Subcutaneous abdominal adipose tissue (tissue), 5 donors: ENCODE results near the gene MRPS15.

ENCODE experiments used
- H3K27ac ChIP-seq: one replicate; pipeline ENCODE4 v1.7.0; 2013; ENCODE audit warnings: low read depth, mild to moderate bottlenecking, inconsistent platforms, low read length, moderate library complexity
- H3K27me3 ChIP-seq, 5 donors: one replicate each; pipeline ENCODE4 v1.7.0; 2013; ENCODE audit warnings: low read length in 5 of 5, inconsistent platforms in 1 of 5; ENCODE audit not compliant: control insufficient read depth in 5 of 5, insufficient read depth in 4 of 5
- H3K36me3 ChIP-seq, 5 donors: one replicate each; pipeline ENCODE4 v1.7.0; 2013; ENCODE audit warnings: low read length in 5 of 5; ENCODE audit not compliant: control insufficient read depth in 5 of 5, insufficient read depth in 5 of 5
- H3K4me1 ChIP-seq, 5 donors: one replicate each; pipeline ENCODE4 v1.7.0; 2013; ENCODE audit warnings: low read length in 5 of 5, mild to moderate bottlenecking in 3 of 5, moderate library complexity in 1 of 5; ENCODE audit not compliant: control insufficient read depth in 5 of 5, insufficient read depth in 5 of 5
- H3K4me3 ChIP-seq, 5 donors: one replicate each; pipeline ENCODE4 v1.7.0; 2013; ENCODE audit warnings: low read length in 5 of 5, low read depth in 1 of 5
- H3K9ac ChIP-seq, 5 donors: one replicate each; pipeline ENCODE4 v1.7.0; 2013; ENCODE audit warnings: low read length in 5 of 5, mild to moderate bottlenecking in 4 of 5, moderate library complexity in 3 of 5
- H3K9me3 ChIP-seq, 5 donors: one replicate each; pipeline ENCODE4 v1.7.0; 2013; ENCODE audit warnings: low read length in 5 of 5; ENCODE audit not compliant: control insufficient read depth in 5 of 5
- donor health status: healthy.
- donor health status: healthy.
- donor health status: healthy.
- donor health status: healthy.
- donor health status: healthy.

The MRPS15 gene

GRCh38 chr1:36464605-36465393 lies 615 bp upstream of the MRPS15 start:
- Histone ChIP-seq H3K9me3 (no peaks in the 10 kb centered on the region), H3K36me3 (peaks cover 0 to 26% (median 22%) of the 10 kb centered on the region in 5 donors), H3K4me3 (peak overlapping the region; percentile 72 to 97 (median 83)), H3K27ac (peak overlapping the region; percentile 97), H3K27me3 (no peaks in the 10 kb centered on the region), H3K9ac (peak overlapping the region; percentile 2 to 98 (median 97)), H3K4me1 (peaks cover 3 to 25% (median 16%) of the 10 kb centered on the region in 5 donors)

GRCh38 chr1:36463463-36463802 lies 751 bp downstream of the MRPS15 start:
- Histone ChIP-seq H3K27me3 (no peaks in the 10 kb centered on the region), H3K36me3 (peaks cover 0 to 39% (median 33%) of the 10 kb centered on the region in 5 donors), H3K9me3 (no peaks in the 10 kb centered on the region), H3K4me1 (peaks cover 3 to 25% (median 16%) of the 10 kb centered on the region in 5 donors), H3K4me3 (peak overlapping the region; percentile 81 to 100 (median 86)), H3K27ac (peak overlapping the region; percentile 97), H3K9ac (peak overlapping the region; percentile 73 to 98 (median 97))

GRCh38 chr1:36458910-36459309 lies 5.3 kb downstream of the MRPS15 start:
- H3K4me1 ChIP-seq = peaks cover 3 to 31% (median 18%) of the 10 kb centered on the region in 5 donors
- no peak overlapping the region for H3K9ac ChIP-seq
- H3K36me3 ChIP-seq = peaks cover 11 to 81% (median 69%) of the 10 kb centered on the region in 5 donors
- no peaks in the 10 kb centered on the region for H3K27me3 ChIP-seq
- H3K4me3 ChIP-seq = no peak overlapping the region
- no peak overlapping the region for H3K27ac ChIP-seq
- no peaks in the 10 kb centered on the region for H3K9me3 ChIP-seq

GRCh38 chr1:36457691-36458090 lies 6.5 kb downstream of the MRPS15 start:
- no peak overlapping the region for H3K27ac ChIP-seq

GRCh38 chr1:36456391-36456928 lies 7.7 kb downstream of the MRPS15 start:
- Histone ChIP-seq H3K9me3 (no peaks in the 10 kb centered on the region), H3K27ac (no peak overlapping the region), H3K4me1 (peaks cover 0 to 15% (median 9%) of the 10 kb centered on the region in 5 donors), H3K4me3 (no peak overlapping the region), H3K9ac (peak overlapping the region in 1 of 5 donors; percentile 7), H3K27me3 (no peaks in the 10 kb centered on the region), H3K36me3 (peaks cover 11 to 71% (median 62%) of the 10 kb centered on the region in 5 donors)

More at GRCh38 chr1:36457691-36458090, 6.5 kb downstream of the MRPS15 start:
- no peaks in the 10 kb centered on the region for H3K27me3 ChIP-seq
- H3K4me1 ChIP-seq = peaks cover 0 to 20% (median 9%) of the 10 kb centered on the region in 5 donors
- H3K36me3 ChIP-seq = peaks cover 11 to 81% (median 71%) of the 10 kb centered on the region in 5 donors
- H3K9ac ChIP-seq = no peak overlapping the region
- H3K4me3 ChIP-seq = no peak overlapping the region
- no peaks in the 10 kb centered on the region for H3K9me3 ChIP-seq

GRCh38 chr1:36455386-36455785 lies 8.8 kb downstream of the MRPS15 start:
- no peak overlapping the region for H3K27ac ChIP-seq
- H3K4me1 ChIP-seq = peaks cover 0 to 21% (median 9%) of the 10 kb centered on the region in 5 donors
- no peaks in the 10 kb centered on the region for H3K27me3 ChIP-seq
- no peaks in the 10 kb centered on the region for H3K9me3 ChIP-seq
- H3K36me3 ChIP-seq = peaks cover 11 to 60% (median 52%) of the 10 kb centered on the region in 5 donors
- no peak overlapping the region for H3K9ac ChIP-seq
- H3K4me3 ChIP-seq = no peak overlapping the region

- Histone ChIP-seq H3K36me3 (peaks cover 11 to 45% (median 39%) of the 10 kb centered on the region in 5 donors), H3K27ac (no peak overlapping the region), H3K27me3 (no peaks in the 10 kb centered on the region), H3K4me1 (peaks cover 0 to 33% (median 21%) of the 10 kb centered on the region in 5 donors), H3K9me3 (no peaks in the 10 kb centered on the region), H3K9ac (peak overlapping the region in 1 of 5 donors; percentile 37), H3K4me3 (no peak overlapping the region)
These were observed 10.4 kb downstream of the MRPS15 start for GRCh38 chr1:36453600-36454388.

GRCh38 chr1:36453051-36453450 lies 11.1 kb downstream of the MRPS15 start:
- Histone ChIP-seq H3K27ac (no peak overlapping the region), H3K9ac (peak overlapping the region in 1 of 5 donors; percentile 30), H3K36me3 (peaks cover 11 to 38% (median 35%) of the 10 kb centered on the region in 5 donors), H3K27me3 (no peaks in the 10 kb centered on the region), H3K4me1 (peaks cover 0 to 41% (median 28%) of the 10 kb centered on the region in 5 donors), H3K9me3 (no peaks in the 10 kb centered on the region), H3K4me3 (no peak overlapping the region)

- H3K36me3 ChIP-seq = peaks cover 7 to 22% (median 18%) of the 10 kb centered on the region in 5 donors
- peak overlapping the region; percentile 71 to 77 (median 74) for H3K4me3 ChIP-seq
- peaks cover 0 to 55% (median 30%) of the 10 kb centered on the region in 5 donors for H3K4me1 ChIP-seq
- no peaks in the 10 kb centered on the region for H3K9me3 ChIP-seq
- peak overlapping the region; percentile 43 to 93 (median 90) for H3K9ac ChIP-seq
- H3K27me3 ChIP-seq = no peaks in the 10 kb centered on the region
- peak overlapping the region; percentile 98 for H3K27ac ChIP-seq
These were observed 13.3 kb downstream of the MRPS15 start for GRCh38 chr1:36450919-36451305.
